ENCODE measurements around the gene TSPAN18.

DNA sequence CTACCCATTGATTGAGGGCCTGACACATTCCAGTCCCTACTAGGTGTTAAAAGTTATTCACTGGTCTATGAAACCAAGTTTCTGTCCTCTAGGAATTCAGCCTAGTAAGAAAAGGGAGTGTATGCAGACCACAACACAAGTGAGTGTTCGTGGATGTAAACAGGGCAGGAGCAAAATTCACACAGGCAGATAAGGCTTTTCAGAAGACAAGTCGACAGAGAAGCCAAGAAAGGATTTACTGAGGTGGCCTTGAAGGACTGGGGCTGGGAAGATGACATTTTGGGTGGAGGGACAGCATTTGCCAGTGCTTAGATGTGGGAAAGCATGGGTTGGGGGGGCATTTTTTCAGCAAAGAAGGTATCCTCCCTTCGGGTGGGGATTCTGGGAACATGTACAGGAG is 76.2 kb downstream of the TSPAN18 start:
- no peak for TF ChIP-seq POLR2A (IDR thresholded peaks at IDR 0.05)
- TF ChIP-seq, protein P1, sequence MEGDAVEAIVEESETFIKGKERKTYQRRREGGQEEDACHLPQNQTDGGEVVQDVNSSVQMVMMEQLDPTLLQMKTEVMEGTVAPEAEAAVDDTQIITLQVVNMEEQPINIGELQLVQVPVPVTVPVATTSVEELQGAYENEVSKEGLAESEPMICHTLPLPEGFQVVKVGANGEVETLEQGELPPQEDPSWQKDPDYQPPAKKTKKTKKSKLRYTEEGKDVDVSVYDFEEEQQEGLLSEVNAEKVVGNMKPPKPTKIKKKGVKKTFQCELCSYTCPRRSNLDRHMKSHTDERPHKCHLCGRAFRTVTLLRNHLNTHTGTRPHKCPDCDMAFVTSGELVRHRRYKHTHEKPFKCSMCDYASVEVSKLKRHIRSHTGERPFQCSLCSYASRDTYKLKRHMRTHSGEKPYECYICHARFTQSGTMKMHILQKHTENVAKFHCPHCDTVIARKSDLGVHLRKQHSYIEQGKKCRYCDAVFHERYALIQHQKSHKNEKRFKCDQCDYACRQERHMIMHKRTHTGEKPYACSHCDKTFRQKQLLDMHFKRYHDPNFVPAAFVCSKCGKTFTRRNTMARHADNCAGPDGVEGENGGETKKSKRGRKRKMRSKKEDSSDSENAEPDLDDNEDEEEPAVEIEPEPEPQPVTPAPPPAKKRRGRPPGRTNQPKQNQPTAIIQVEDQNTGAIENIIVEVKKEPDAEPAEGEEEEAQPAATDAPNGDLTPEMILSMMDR (IDR thresholded peaks at IDR 0.05), result no peak
- TF ChIP-seq POLR2AphosphoS5 (IDR thresholded peaks at IDR 0.05; ENCODE audit: insufficient read depth in 1 of 2, low read depth in 1 of 2), result no peak

All from vagina (tissue), 2 donors.